IMR-90 (cell line): ENCODE measurements around the gene NSMCE3. TPM values are rescaled to one million over a fixed set of nuclear protein-coding genes. Genes with fewer than 3 reads are reported as not detected.

ENCODE experiments used
- ATAC-seq: fragments of 200-7000 bp; cut with Tn5 transposase; 2 replicates; pipeline ENCODE4 v1.9.1; 2020; ENCODE audit warnings: low read depth, mild to moderate bottlenecking, moderate library complexity
- Bru-seq: library from RNA; stranded (reverse); fragments of 400-500 nt; gene quantifications from one replicate; lab custom pipeline; 2021; lab: Mats Ljungman, UMichigan
- BruChase-seq, 2 experiments: library from RNA; stranded (reverse); fragments of 400-500 nt; gene quantifications; one replicate each; lab custom pipeline; 2021; lab: Mats Ljungman, UMichigan
- BruUV-seq: library from RNA; stranded (reverse); fragments of 400-500 nt; replicated peaks from 2 replicates; lab custom pipeline; 2021; lab: Mats Ljungman, UMichigan
- CTCF ChIA-PET: fragments of 300-600 bp; formaldehyde crosslinking; extraction: SDS; loops from one replicate; lab custom pipeline; 2021; ENCODE audit warnings: antibody characterized with exemption; lab: Yijun Ruan, JAX
- POLR2A ChIA-PET: fragments of 300-600 bp; sonication (Branson Sonifier 250); formaldehyde crosslinking; loops from one replicate; lab custom pipeline; 2022; ENCODE audit warnings: antibody characterized with exemption; ENCODE audit not compliant: unreplicated experiment; lab: Charles Lee
- DNase-seq: peaks from one replicate; pipeline ENCODE4 v3.0.0; 2013
- H2AFZ ChIP-seq: replicated peaks from 2 replicates; pipeline ENCODE3; 2013; ENCODE audit warnings: low read length, mild to moderate bottlenecking; ENCODE audit not compliant: poor library complexity
- H2AK5ac ChIP-seq: 2 replicates; pipeline ENCODE4 v1.6.1; 2013; ENCODE audit warnings: low read depth, low read length, inconsistent platforms
- H2AK9ac ChIP-seq: replicated peaks from 2 replicates; pipeline ENCODE3; 2013; ENCODE audit warnings: mild to moderate bottlenecking, low read depth, low read length, moderate library complexity; ENCODE audit not compliant: poor library complexity
- H2BK120ac ChIP-seq: 2 replicates; pipeline ENCODE4 v1.6.1; 2013; ENCODE audit warnings: low read depth, low read length, inconsistent platforms
- H2BK15ac ChIP-seq: 3 replicates; pipeline ENCODE4 v1.6.1; 2013; ENCODE audit warnings: low read depth, low read length, inconsistent platforms
- H2BK20ac ChIP-seq: 2 replicates; pipeline ENCODE4 v1.6.1; 2013; ENCODE audit warnings: low read depth, mild to moderate bottlenecking, inconsistent platforms, low read length, moderate library complexity
- H2BK5ac ChIP-seq: 2 replicates; pipeline ENCODE4 v1.6.1; 2013; ENCODE audit warnings: mild to moderate bottlenecking, low read depth, low read length, inconsistent platforms; ENCODE audit not compliant: poor library complexity, severe bottlenecking
- H3K14ac ChIP-seq: replicated peaks from 2 replicates; pipeline ENCODE4 v1.6.1; 2013; ENCODE audit warnings: low read depth, low read length, inconsistent platforms
- H3K18ac ChIP-seq: 2 replicates; pipeline ENCODE4 v1.6.1; 2013; ENCODE audit warnings: low read depth, low read length, control low read depth
- H3K23ac ChIP-seq: 2 replicates; pipeline ENCODE4 v1.6.1; 2013; ENCODE audit warnings: low read depth, low read length, inconsistent platforms
- H3K27ac ChIP-seq: 2 replicates; pipeline ENCODE4 v1.5.1; 2013; ENCODE audit warnings: mild to moderate bottlenecking, control low read depth, low read length; ENCODE audit not compliant: insufficient read depth
- H3K27me3 ChIP-seq: 2 replicates; pipeline ENCODE4 v1.6.1; 2013; ENCODE audit warnings: low read length; ENCODE audit not compliant: control insufficient read depth, insufficient read depth
- H3K36me3 ChIP-seq: 2 replicates; pipeline ENCODE4 v1.6.1; 2013; ENCODE audit warnings: low read length, mixed read lengths; ENCODE audit not compliant: control insufficient read depth, insufficient read depth
- H3K4ac ChIP-seq: 2 replicates; pipeline ENCODE4 v1.6.1; 2013; ENCODE audit warnings: low read depth, low read length, inconsistent platforms
- H3K4me1 ChIP-seq: 2 replicates; pipeline ENCODE4 v1.6.1; 2013; ENCODE audit warnings: low read length, mixed read lengths; ENCODE audit not compliant: control insufficient read depth, insufficient read depth
- H3K4me2 ChIP-seq: 2 replicates; pipeline ENCODE4 v1.6.1; 2013; ENCODE audit warnings: low read depth, mild to moderate bottlenecking, control low read depth, low read length, moderate library complexity
- H3K4me3 ChIP-seq: 2 replicates; pipeline ENCODE4 v1.5.1; 2013; ENCODE audit warnings: low read depth, mild to moderate bottlenecking, control low read depth, low read length, moderate library complexity; ENCODE audit not compliant: insufficient read depth
- H3K56ac ChIP-seq: 2 replicates; pipeline ENCODE4 v1.6.1; 2013; ENCODE audit warnings: low read length, inconsistent platforms; ENCODE audit not compliant: insufficient read depth; ENCODE audit errors: extremely low read depth
- H3K79me1 ChIP-seq, 2 experiments: 2 replicates each; pipeline ENCODE4 v1.6.1; 2013; ENCODE audit warnings: low read length in 2 of 2, inconsistent platforms in 1 of 2, low read depth in 1 of 2
- H3K9ac ChIP-seq: 2 replicates; pipeline ENCODE4 v1.6.1; 2013; ENCODE audit warnings: low read depth, low read length, control low read depth
- H3K9me1 ChIP-seq: 2 replicates; pipeline ENCODE4 v1.6.1; 2013; ENCODE audit warnings: low read length, inconsistent platforms; ENCODE audit not compliant: insufficient read depth
- H3K9me3 ChIP-seq: 2 replicates; pipeline ENCODE4 v1.6.1; 2013; ENCODE audit warnings: low read length; ENCODE audit not compliant: control insufficient read depth, insufficient read depth
- H4K20me1 ChIP-seq: 2 replicates; pipeline ENCODE4 v1.6.1; 2013; ENCODE audit warnings: low read length, inconsistent platforms; ENCODE audit not compliant: insufficient read depth
- H4K5ac ChIP-seq: 2 replicates; pipeline ENCODE4 v1.6.1; 2013; ENCODE audit warnings: mild to moderate bottlenecking, low read depth, low read length, control low read depth
- H4K8ac ChIP-seq, 2 experiments: 2 replicates each; pipeline ENCODE4 v1.6.1; 2013; ENCODE audit warnings: low read depth in 2 of 2, low read length in 2 of 2, control low read depth in 1 of 2, inconsistent platforms in 1 of 2
- H4K91ac ChIP-seq: 2 replicates; pipeline ENCODE4 v1.6.1; 2013; ENCODE audit warnings: low read depth, low read length, inconsistent platforms; ENCODE audit not compliant: insufficient read depth
- BHLHE40 ChIP-seq: fragments of 150-350 bp; IDR thresholded peaks from 2 replicates; pipeline ENCODE4 v1.6.1; 2016; ENCODE audit warnings: mild to moderate bottlenecking, low read depth, low read length
- CEBPB ChIP-seq: IDR thresholded peaks from 2 replicates; pipeline ENCODE4 v1.6.1; 2012; ENCODE audit warnings: low read depth, low read length, improper control_type of control experiment
- CHD1 ChIP-seq: IDR thresholded peaks from 2 replicates; pipeline ENCODE4 v1.6.1; 2012; ENCODE audit warnings: low read depth, low read length, improper control_type of control experiment
- CTCF ChIP-seq: conservative IDR thresholded peaks from 2 replicates; pipeline ENCODE4 v1.5.1; 2012; ENCODE audit warnings: mild to moderate bottlenecking, low read depth, low read length, improper control_type of control experiment
- ELK1 ChIP-seq: fragments of 150-350 bp; IDR thresholded peaks from 2 replicates; pipeline ENCODE4 v1.6.1; 2016; ENCODE audit warnings: low read depth, mild to moderate bottlenecking, low read length, moderate library complexity, borderline replicate concordance
- FOS ChIP-seq: fragments of 150-350 bp; IDR thresholded peaks from 2 replicates; pipeline ENCODE4 v1.6.1; 2016; ENCODE audit warnings: low read depth, low read length
- MAFK ChIP-seq: IDR thresholded peaks from 2 replicates; pipeline ENCODE4 v1.6.1; 2012; ENCODE audit warnings: low read depth, low read length, improper control_type of control experiment
- MAZ ChIP-seq: IDR thresholded peaks from 2 replicates; pipeline ENCODE4 v1.6.1; 2012; ENCODE audit warnings: low read depth, mild to moderate bottlenecking, low read length, improper control_type of control experiment, moderate library complexity, borderline replicate concordance
- MXI1 ChIP-seq: IDR thresholded peaks from 2 replicates; pipeline ENCODE4 v1.6.1; 2012; ENCODE audit warnings: low read depth, mild to moderate bottlenecking, low read length, moderate library complexity, borderline replicate concordance
- POLR2A ChIP-seq: IDR thresholded peaks from 2 replicates; pipeline ENCODE4 v1.6.1; 2012; ENCODE audit warnings: mild to moderate bottlenecking, low read depth, low read length
- RAD21 ChIP-seq: IDR thresholded peaks from 2 replicates; pipeline ENCODE4 v1.6.1; 2012; ENCODE audit warnings: low read length, improper control_type of control experiment
- USF2 ChIP-seq: fragments of 150-350 bp; IDR thresholded peaks from 2 replicates; pipeline ENCODE4 v1.6.1; 2017; ENCODE audit warnings: mild to moderate bottlenecking, antibody characterized with exemption, low read length, low read depth
- WGBS, 2 experiments: methylation state at CpG; one replicate each; pipeline versions ENCODE4 v1.1.5 to v1.1.7; 2013; ENCODE audit warnings: missing lambda C conversion rate in 2 of 2; ENCODE audit not compliant: insufficient read length in 1 of 2; ENCODE audit errors: extremely low coverage in 2 of 2; 5-methylcytosine and 5-hydroxymethylcytosine counted together
- dilution Hi-C: fragments of 300-500 bp; cut with HindIII; formaldehyde crosslinking; loops from one replicate; pipeline ENCODE4 v1.14.3; 2018; ENCODE audit warnings: low sequenced_read_pairs; ENCODE audit not compliant: unreplicated experiment
- in situ Hi-C: fragments of 300-500 bp; cut with MboI; formaldehyde crosslinking; loops from 3 replicates; pipeline ENCODE4 v1.14.3; 2019; ENCODE audit warnings: low sequenced_read_pairs, inconsistent platforms, mixed read lengths
- intact Hi-C: fragments of 100-400 bp; cut with micrococcal nuclease; formaldehyde crosslinking; loops from 2 replicates; pipeline ENCODE4 v1.10.0; 2022
- long read RNA-seq: library from polyadenylated mRNA; unstranded; transcript quantifications from one replicate; pipeline ENCODE4 v2.0.0, GENCODE V29; 2021; ENCODE audit not compliant: unreplicated experiment
- polyA plus RNA-seq, 3 experiments: library from polyadenylated mRNA; depleted of rRNA; stranded (reverse); fragments of >200 nt; gene quantifications; 2 replicates each; pipeline ENCODE4 v1.2.3, GENCODE V29; 2012; ENCODE audit warnings: low replicate concordance in 1 of 3
- total RNA-seq: library from RNA; depleted of rRNA; stranded (reverse); fragments of >200 nt; gene quantifications from 2 replicates; pipeline ENCODE4 v1.2.3, GENCODE V29; 2012; rRNA removed

NSMCE3 gene
- total RNA-seq (6.3 and 7.5 TPM in 2 replicates), polyA plus RNA-seq (2012; rRNA removed) (5.1 and 6.2 TPM in 2 replicates), Bru-seq, nascent RNA (percentile 43 among the genes with signal in this experiment), BruChase-seq, experiment 1, labeled RNA remaining after a 6-hour chase (percentile 46 among the genes with signal in this experiment), BruChase-seq, experiment 2, labeled RNA remaining after a 2-hour chase (percentile 62 among the genes with signal in this experiment)
- polyA plus RNA-seq (2012; cell fraction: cytosol; rRNA removed) = 4.3 and 6.0 TPM in 2 replicates
- 1.4 and 2.6 TPM in 2 replicates for polyA plus RNA-seq (2012; cell fraction: nucleus; rRNA removed; ENCODE audit: low replicate concordance)
- long read RNA-seq, full-length matches to known transcripts = 28 of 28 reads
- long read RNA-seq, partial matches to known transcripts = 0 of 28 reads
- long read RNA-seq, other reads (novel, unspliced or antisense) = 0 of 28 reads

DNA sequence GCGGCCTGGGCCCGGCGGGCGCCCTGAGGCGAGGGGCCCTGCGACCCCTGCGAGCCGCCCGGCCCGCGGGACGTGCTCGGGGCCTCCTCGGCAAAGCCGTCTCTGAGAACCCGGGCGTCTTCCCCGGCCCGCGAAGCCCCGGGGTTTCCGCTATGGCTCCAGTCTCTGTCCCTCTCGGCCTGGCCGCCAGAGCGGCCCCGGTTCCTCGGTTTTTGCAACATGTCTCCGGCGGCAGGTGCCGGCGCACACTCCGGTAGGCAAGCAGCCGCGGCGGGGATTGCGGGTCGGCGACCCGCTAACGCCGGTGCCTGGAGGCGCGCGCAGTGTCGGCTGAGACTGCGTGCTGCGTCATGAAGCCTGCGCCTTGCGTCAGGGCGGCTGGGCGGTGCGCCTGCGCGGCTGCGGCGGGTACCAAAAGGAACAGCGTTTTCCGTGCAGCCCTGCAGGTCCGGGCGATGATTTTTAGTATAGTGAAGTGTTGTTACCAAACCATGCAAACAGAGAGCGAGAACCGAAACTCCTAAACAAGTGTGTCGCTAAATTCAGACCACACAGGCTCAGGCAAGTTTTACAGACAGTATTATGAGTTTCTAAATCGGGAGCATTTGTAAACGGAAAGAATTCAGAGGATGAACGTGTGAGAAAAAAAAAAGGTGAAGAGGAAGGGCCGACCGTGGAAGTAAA, at the start of gene NSMCE3:
Gene NSMCE3, minus strand, starts transcription at position 338 of the 684 bp plus-strand sequence. Its CDS starts 117 bp downstream, at position 221.
- peak within 1 kb of the TSS; percentile 82 for H2BK5ac ChIP-seq
- H3K9me1 ChIP-seq = no peaks in the 10 kb centered on the region; the same call in 1 of the 2 replicates
- ATAC-seq (peak; percentile 95), DNase-seq (peak; percentile 88)
- peak within 1 kb of the TSS; percentile 43 for H3K18ac ChIP-seq
- peak within 1 kb of the TSS; percentile 67; the same call in 1 of the 2 replicates for H2BK120ac ChIP-seq
- peak within 1 kb of the TSS; percentile 92 for H3K56ac ChIP-seq
- intact Hi-C loops (no loop called here), in situ Hi-C loops (no loop called here), dilution Hi-C loops (no loop called here)
- H3K4me1 ChIP-seq = no peaks in the 10 kb centered on the region
- WGBS, 2 experiments = 2% methylated on average over 21 of the region's 68 CpGs; no CpG with 5 or more reads in 1 of the 2 experiments
- peak within 1 kb of the TSS; percentile 90 for H3K14ac ChIP-seq
- H2AFZ ChIP-seq = peak within 1 kb of the TSS; percentile 91
- BruUV-seq = no TSS peak
- H3K27me3 ChIP-seq = no peaks in the 10 kb centered on the region
- POLR2A ChIA-PET = no interaction called here
- no peaks in the 10 kb centered on the region for H3K9me3 ChIP-seq
- H2AK9ac ChIP-seq = peak within 1 kb of the TSS; percentile 53
- H3K4ac ChIP-seq = peak within 1 kb of the TSS; percentile 61
- peak within 1 kb of the TSS; percentile 80 for H4K5ac ChIP-seq
- CTCF ChIA-PET = no interaction called here
- H3K79me1 ChIP-seq = peaks cover 9 to 18% of the 10 kb centered on the region in 2 experiments
- H2AK5ac ChIP-seq = no peak within 1 kb of the TSS
- peak within 1 kb of the TSS; percentile 100 for H3K4me2 ChIP-seq
- H4K20me1 ChIP-seq = peaks cover 3% of the 10 kb centered on the region; the same call in 1 of the 2 replicates
- H3K36me3 ChIP-seq = no peaks in the 10 kb centered on the region
- H3K4me3 ChIP-seq = peak within 1 kb of the TSS; percentile 84
- H3K9ac ChIP-seq = peak within 1 kb of the TSS; percentile 78
- peak within 1 kb of the TSS; percentile 78 for H3K27ac ChIP-seq
- no peak within 1 kb of the TSS for H2BK15ac ChIP-seq
- peak within 1 kb of the TSS; percentile 59 to 97 for H4K8ac ChIP-seq
- peak within 1 kb of the TSS; percentile 47 for H4K91ac ChIP-seq
- 0 out of 2 replicates have a peak within 1 kb of the TSS, but pooled peaks have one; percentile 35 for H2BK20ac ChIP-seq
- H3K23ac ChIP-seq = peak within 1 kb of the TSS; percentile 88
- TF ChIP-seq CTCF = no peak
- TF ChIP-seq BHLHE40 = peak; percentile 83
- TF ChIP-seq CHD1 = no peak
- no peak for TF ChIP-seq MAFK
- no peak for TF ChIP-seq ELK1
- TF ChIP-seq USF2 = no peak
- TF ChIP-seq FOS = 0 out of 2 replicates have a peak, but pooled peaks have one; percentile 5
- TF ChIP-seq RAD21 = no peak
- TF ChIP-seq MXI1 = no peak
- peak; percentile 91 for TF ChIP-seq CEBPB
- TF ChIP-seq MAZ = no peak; the same call in 1 of the 2 replicates
- peak; percentile 90 for TF ChIP-seq POLR2A
